Panc1 (cell line): ENCODE measurements around the gene ATP2A3. TPM values are rescaled to one million over a fixed set of nuclear protein-coding genes. Genes with fewer than 3 reads are reported as not detected.
A peak's percentile ranks its signal among the peaks of the same experiment; 100 is the strongest.

Source experiments
- ATAC-seq: fragments of 200-7000 bp; cut with Tn5 transposase; 2 replicates; pipeline ENCODE4 v1.9.1; 2020; ENCODE audit warnings: mild to moderate bottlenecking, moderate library complexity
- BruUV-seq: library from RNA; stranded (reverse); fragments of 400-500 nt; replicated peaks from 2 replicates; lab custom pipeline; 2021; lab: Mats Ljungman, UMichigan
- CTCF ChIA-PET: fragments of 300-600 bp; sonication (Branson Sonifier 250); formaldehyde crosslinking; loops from one replicate; lab custom pipeline; 2022; ENCODE audit warnings: antibody characterized with exemption; lab: Charles Lee
- POLR2A ChIA-PET: fragments of 300-600 bp; sonication (Branson Sonifier 250); formaldehyde crosslinking; loops from one replicate; lab custom pipeline; 2022; ENCODE audit warnings: antibody characterized with exemption; lab: Charles Lee
- DNase-seq: peaks from one replicate; pipeline ENCODE4 v3.0.0-alpha.2; 2010; ENCODE audit warnings: low read depth, low spot score
- H3K27ac ChIP-seq: 2 replicates; pipeline ENCODE4 v1.5.1; 2011; ENCODE audit warnings: mild to moderate bottlenecking, low read length, inconsistent platforms
- H3K27me3 ChIP-seq: fragments of 200-500 bp; sonication (Bioruptor generic); 2 replicates; pipeline ENCODE4 v1.6.0; 2014; ENCODE audit warnings: low read length, inconsistent platforms; ENCODE audit not compliant: control insufficient read depth, insufficient read depth
- H3K36me3 ChIP-seq: fragments of 200-500 bp; sonication (Bioruptor generic); 2 replicates; pipeline ENCODE4 v1.5.1; 2014; ENCODE audit warnings: inconsistent platforms, mild to moderate bottlenecking, low read length, moderate library complexity; ENCODE audit not compliant: control insufficient read depth, insufficient read depth
- H3K4me1 ChIP-seq: 2 replicates; pipeline ENCODE4 v1.5.1; 2011; ENCODE audit warnings: inconsistent platforms, mild to moderate bottlenecking, low read length, moderate library complexity; ENCODE audit not compliant: control insufficient read depth, insufficient read depth
- H3K4me3 ChIP-seq, 2 experiments: 2 replicates each; pipeline ENCODE4 v1.5.1; 2011 to 2012; ENCODE audit warnings: low read depth in 2 of 2, low read length in 2 of 2, mild to moderate bottlenecking in 2 of 2, inconsistent platforms in 1 of 2, moderate library complexity in 1 of 2
- H3K9me3 ChIP-seq: fragments of 200-500 bp; sonication (Bioruptor generic); 2 replicates; pipeline ENCODE4 v1.5.1; 2014; ENCODE audit warnings: low read depth, mild to moderate bottlenecking, inconsistent platforms, low read length, moderate library complexity; ENCODE audit not compliant: control insufficient read depth, insufficient read depth
- POLR2AphosphoS5 ChIP-seq: IDR thresholded peaks from 2 replicates; pipeline ENCODE4 v1.6.1; 2012; ENCODE audit warnings: mild to moderate bottlenecking, low read depth, low read length, moderate library complexity
- REST ChIP-seq, 2 experiments: IDR thresholded peaks; 2 replicates each; pipeline ENCODE4 v1.6.1; 2011 to 2012; ENCODE audit warnings: low read depth in 2 of 2, control low read depth in 1 of 2, low read length in 1 of 2, mild to moderate bottlenecking in 1 of 2, moderate library complexity in 1 of 2; ENCODE audit not compliant: insufficient read depth in 1 of 2
- SIN3A ChIP-seq: IDR thresholded peaks from 2 replicates; pipeline ENCODE4 v1.6.1; 2012; ENCODE audit warnings: low read depth, mild to moderate bottlenecking, low read length, moderate library complexity, borderline replicate concordance; ENCODE audit not compliant: insufficient read depth
- TCF7L2 ChIP-seq: IDR thresholded peaks from 2 replicates; pipeline ENCODE4 v1.6.1; 2011; ENCODE audit warnings: mild to moderate bottlenecking, low read depth, low read length, inconsistent platforms
- in situ Hi-C: cut with HindIII; loops from 2 replicates; pipeline ENCODE4 v1.10.0; 2016; ENCODE audit warnings: low sequenced_read_pairs, low pct_unique_long_range_greater_than_20kb
- intact Hi-C: fragments of 100-400 bp; cut with micrococcal nuclease; formaldehyde crosslinking; loops from one replicate; pipeline ENCODE4 v1.10.0; 2022; ENCODE audit not compliant: unreplicated experiment
- total RNA-seq: library from RNA; stranded (reverse); gene quantifications from one replicate; pipeline ENCODE4 v1.2.1, GENCODE V29; 2021; ENCODE audit not compliant: unreplicated experiment
- TF ChIP-seq, protein P1 (sequence below): fragments of 450-650 bp; IDR thresholded peaks from 2 replicates; pipeline ENCODE4 v1.5.1; 2017; ENCODE audit warnings: mild to moderate bottlenecking

The ATP2A3 gene
- total RNA-seq, 1 experiment from 2014 or later: 29.7 TPM

- POLR2A ChIA-PET: interaction anchor here (0.7 kb wide), 1 partner anchor 121 kb away, joined by 3 read pairs; no protein-coding TSS in a partner anchor
- intact Hi-C loops: no loop called here
- H3K9me3 ChIP-seq: no peaks in the 10 kb centered on the region
- in situ Hi-C loops: no loop called here
- H3K4me1 ChIP-seq: peaks cover 10% of the 10 kb centered on the region
- TF ChIP-seq TCF7L2 (no peak), POLR2AphosphoS5 (no peak), SIN3A (no peak), REST (IDR thresholded peaks at IDR 0.05; ENCODE audit: insufficient read depth in 1 of 2, low read depth in 2 of 2, low read length in 1 of 2) (no peak)
- TF ChIP-seq, protein P1, sequence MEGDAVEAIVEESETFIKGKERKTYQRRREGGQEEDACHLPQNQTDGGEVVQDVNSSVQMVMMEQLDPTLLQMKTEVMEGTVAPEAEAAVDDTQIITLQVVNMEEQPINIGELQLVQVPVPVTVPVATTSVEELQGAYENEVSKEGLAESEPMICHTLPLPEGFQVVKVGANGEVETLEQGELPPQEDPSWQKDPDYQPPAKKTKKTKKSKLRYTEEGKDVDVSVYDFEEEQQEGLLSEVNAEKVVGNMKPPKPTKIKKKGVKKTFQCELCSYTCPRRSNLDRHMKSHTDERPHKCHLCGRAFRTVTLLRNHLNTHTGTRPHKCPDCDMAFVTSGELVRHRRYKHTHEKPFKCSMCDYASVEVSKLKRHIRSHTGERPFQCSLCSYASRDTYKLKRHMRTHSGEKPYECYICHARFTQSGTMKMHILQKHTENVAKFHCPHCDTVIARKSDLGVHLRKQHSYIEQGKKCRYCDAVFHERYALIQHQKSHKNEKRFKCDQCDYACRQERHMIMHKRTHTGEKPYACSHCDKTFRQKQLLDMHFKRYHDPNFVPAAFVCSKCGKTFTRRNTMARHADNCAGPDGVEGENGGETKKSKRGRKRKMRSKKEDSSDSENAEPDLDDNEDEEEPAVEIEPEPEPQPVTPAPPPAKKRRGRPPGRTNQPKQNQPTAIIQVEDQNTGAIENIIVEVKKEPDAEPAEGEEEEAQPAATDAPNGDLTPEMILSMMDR: no peak
- CTCF ChIA-PET: no interaction called here
- no peaks in the 10 kb centered on the region for H3K36me3 ChIP-seq
- no peak overlapping the region for H3K27ac ChIP-seq
- ATAC-seq (peak; percentile 70), DNase-seq (no peak)
- no peaks in the 10 kb centered on the region for H3K27me3 ChIP-seq
- H3K4me3 ChIP-seq: no peak overlapping the region
- no TSS peak for BruUV-seq
Observed at GRCh38 chr17:3959295-3959899, 4.8 kb downstream of the ATP2A3 start.

GRCh38 chr17:3957735-3958599 lies 6.3 kb downstream of the ATP2A3 start:
- ATAC-seq: no peak
- in situ Hi-C loops: no loop called here

More at GRCh38 chr17:3957735-3958599, 6.3 kb downstream of the ATP2A3 start:
- no peaks in the 10 kb centered on the region for H3K9me3 ChIP-seq
- no peak overlapping the region for H3K4me3 ChIP-seq
- no TSS peak for BruUV-seq
- intact Hi-C loops: no loop called here
- no peak overlapping the region for H3K27ac ChIP-seq
- no peaks in the 10 kb centered on the region for H3K36me3 ChIP-seq
- H3K4me1 ChIP-seq: peaks cover 10% of the 10 kb centered on the region
- no peak for DNase-seq
- ChIA-PET CTCF (no interaction called here), POLR2A (no interaction called here)
- TF ChIP-seq POLR2AphosphoS5: no peak
- TF ChIP-seq, protein P1: no peak
- no peak for TF ChIP-seq TCF7L2
- no peak for TF ChIP-seq SIN3A
- TF ChIP-seq REST (IDR thresholded peaks at IDR 0.05; ENCODE audit: insufficient read depth in 1 of 2, low read depth in 2 of 2, low read length in 1 of 2): no peak
- no peaks in the 10 kb centered on the region for H3K27me3 ChIP-seq
